Measurements from ENCODE around the gene TCP11L2.
"Not testable (repeated sequence)": the region's sequence is repeated elsewhere in the genome, so short reads cannot be mapped to it uniquely, and the experiment has no call there.

The TCP11L2 gene

GRCh38 chr12:106364261-106364660 is 61.7 kb downstream of the TCP11L2 start:
- Mint-ChIP-seq H3K4me3 (no peak overlapping the region), H3K9me3 (no peaks in the 10 kb centered on the region), H3K27me3 (no peaks in the 10 kb centered on the region), H3K4me1 (no peaks in the 10 kb centered on the region), H3K27ac (ENCODE audit: low read depth) (no peak overlapping the region), H3K36me3 (ENCODE audit: insufficient read depth) (peaks cover 15% of the 10 kb centered on the region)
- no peak for ATAC-seq (replicated peaks; ENCODE audit: extremely low read depth, poor library complexity, severe bottlenecking)
- no peak for DNase-seq (ENCODE audit: low spot score in 2 of 2)

GRCh38 chr12:106369624-106370346 is 67.3 kb downstream of the TCP11L2 start:
- Mint-ChIP-seq H3K27ac (ENCODE audit: low read depth) (no peak overlapping the region), H3K36me3 (ENCODE audit: insufficient read depth) (peaks cover 24% of the 10 kb centered on the region), H3K9me3 (no peaks in the 10 kb centered on the region), H3K4me3 (no peak overlapping the region), H3K4me1 (no peaks in the 10 kb centered on the region), H3K27me3 (no peaks in the 10 kb centered on the region)
- no peak for DNase-seq (ENCODE audit: low spot score in 2 of 2)
- no peak for ATAC-seq (replicated peaks; ENCODE audit: extremely low read depth, poor library complexity, severe bottlenecking)

- no peak overlapping the region for H3K27ac Mint-ChIP-seq (ENCODE audit: low read depth)
- H3K36me3 Mint-ChIP-seq (ENCODE audit: insufficient read depth) = peaks cover 25% of the 10 kb centered on the region
- H3K4me3 Mint-ChIP-seq = no peak overlapping the region
- no peak for ATAC-seq (replicated peaks; ENCODE audit: extremely low read depth, poor library complexity, severe bottlenecking)
- no peaks in the 10 kb centered on the region for H3K9me3 Mint-ChIP-seq
- no peak for DNase-seq (ENCODE audit: low spot score in 2 of 2)
- H3K27me3 Mint-ChIP-seq = no peaks in the 10 kb centered on the region
- H3K4me1 Mint-ChIP-seq = peaks cover 11% of the 10 kb centered on the region
Observed at GRCh38 chr12:106378788-106379187, 76.3 kb downstream of the TCP11L2 start.

GRCh38 chr12:106380954-106381353 is 78.4 kb downstream of the TCP11L2 start:
- ATAC-seq (replicated peaks; ENCODE audit: extremely low read depth, poor library complexity, severe bottlenecking) (no peak), DNase-seq (ENCODE audit: low spot score in 2 of 2) (no peak)
- no peak overlapping the region for H3K27ac Mint-ChIP-seq (ENCODE audit: low read depth)
- H3K9me3 Mint-ChIP-seq = no peaks in the 10 kb centered on the region
- no peaks in the 10 kb centered on the region for H3K27me3 Mint-ChIP-seq
- H3K4me1 Mint-ChIP-seq = peaks cover 11% of the 10 kb centered on the region
- H3K4me3 Mint-ChIP-seq = no peak overlapping the region
- peaks cover 25% of the 10 kb centered on the region for H3K36me3 Mint-ChIP-seq (ENCODE audit: insufficient read depth)

GRCh38 chr12:106381866-106382265 is 79.3 kb downstream of the TCP11L2 start:
- peaks cover 17% of the 10 kb centered on the region for H3K36me3 Mint-ChIP-seq (ENCODE audit: insufficient read depth)
- DNase-seq (ENCODE audit: low spot score in 2 of 2); H3K27me3 Mint-ChIP-seq; ATAC-seq (replicated peaks; ENCODE audit: extremely low read depth, poor library complexity, severe bottlenecking); H3K27ac Mint-ChIP-seq (ENCODE audit: low read depth); H3K4me3 Mint-ChIP-seq; H3K9me3 Mint-ChIP-seq: not testable (repeated sequence)
- peaks cover 11% of the 10 kb centered on the region for H3K4me1 Mint-ChIP-seq

- H3K9me3 Mint-ChIP-seq = no peaks in the 10 kb centered on the region
- no peak overlapping the region for H3K4me3 Mint-ChIP-seq
- no peaks in the 10 kb centered on the region for H3K4me1 Mint-ChIP-seq
- peaks cover 6% of the 10 kb centered on the region for H3K36me3 Mint-ChIP-seq (ENCODE audit: insufficient read depth)
- no peak overlapping the region for H3K27ac Mint-ChIP-seq (ENCODE audit: low read depth)
- no peak for DNase-seq (ENCODE audit: low spot score in 2 of 2)
- H3K27me3 Mint-ChIP-seq = no peaks in the 10 kb centered on the region
- ATAC-seq (replicated peaks; ENCODE audit: extremely low read depth, poor library complexity, severe bottlenecking) = no peak
Observed at GRCh38 chr12:106386813-106387535, 84.4 kb downstream of the TCP11L2 start.

GRCh38 chr12:106387848-106388377 is 85.4 kb downstream of the TCP11L2 start:
- Mint-ChIP-seq H3K9me3 (no peaks in the 10 kb centered on the region), H3K36me3 (ENCODE audit: insufficient read depth) (peaks cover 5% of the 10 kb centered on the region), H3K27ac (ENCODE audit: low read depth) (no peak overlapping the region), H3K4me1 (no peaks in the 10 kb centered on the region), H3K4me3 (no peak overlapping the region), H3K27me3 (no peaks in the 10 kb centered on the region)
- ATAC-seq (replicated peaks; ENCODE audit: extremely low read depth, poor library complexity, severe bottlenecking) (no peak), DNase-seq (ENCODE audit: low spot score in 2 of 2) (no peak)

GRCh38 chr12:106389151-106389550 is 86.6 kb downstream of the TCP11L2 start:
- no peaks in the 10 kb centered on the region for H3K27me3 Mint-ChIP-seq
- no peak for ATAC-seq (replicated peaks; ENCODE audit: extremely low read depth, poor library complexity, severe bottlenecking)
- no peaks in the 10 kb centered on the region for H3K9me3 Mint-ChIP-seq
- no peak for DNase-seq (ENCODE audit: low spot score in 2 of 2)
- H3K36me3 Mint-ChIP-seq (ENCODE audit: insufficient read depth) = peaks cover 7% of the 10 kb centered on the region
- H3K4me1 Mint-ChIP-seq = no peaks in the 10 kb centered on the region
- H3K4me3 Mint-ChIP-seq = no peak overlapping the region
- no peak overlapping the region for H3K27ac Mint-ChIP-seq (ENCODE audit: low read depth)

GRCh38 chr12:106392759-106393158 is 90.2 kb downstream of the TCP11L2 start:
- ATAC-seq (replicated peaks; ENCODE audit: extremely low read depth, poor library complexity, severe bottlenecking) = no peak
- no peak for DNase-seq (ENCODE audit: low spot score in 2 of 2)
- Mint-ChIP-seq H3K4me1 (no peaks in the 10 kb centered on the region), H3K4me3 (no peak overlapping the region), H3K36me3 (ENCODE audit: insufficient read depth) (peaks cover 10% of the 10 kb centered on the region), H3K27me3 (no peaks in the 10 kb centered on the region), H3K9me3 (no peaks in the 10 kb centered on the region), H3K27ac (ENCODE audit: low read depth) (no peak overlapping the region)

All from central memory CD8-positive, alpha-beta T cell (primary cell).